Adrenal gland (tissue), 12 donors: ENCODE measurements around the gene LYZL6. TPM values are rescaled to one million over a fixed set of nuclear protein-coding genes. Genes with fewer than 3 reads are reported as not detected.

ENCODE experiments used
- DNase-seq, 7 donors: peaks; one replicate each; pipeline ENCODE4 v3.0.0-alpha.2; 2019 to 2020
- H3K27ac ChIP-seq, 5 donors: fragments of 200-600 bp; sonication (generic) in 4 of 5; 1 replicate in 3 of 5; 2 replicates in 2 of 5; pipeline versions ENCODE4 v1.5.1 to v1.8.0; 2016 to 2020; ENCODE audit warnings: mild to moderate bottlenecking in 1 of 5
- H3K27me3 ChIP-seq: fragments of 200-600 bp; 2 replicates; pipeline ENCODE4 v1.8.0; 2021
- H3K36me3 ChIP-seq, 2 donors: fragments of 200-600 bp; replicated peaks in 1 of 2; 1 replicate in 1 of 2; 2 replicates in 1 of 2; pipeline versions ENCODE4 v1.5.1 to v1.8.0; 2018 to 2022
- H3K4me1 ChIP-seq, 2 donors: fragments of 200-600 bp; replicated peaks in 1 of 2; 1 replicate in 1 of 2; 2 replicates in 1 of 2; pipeline versions ENCODE4 v1.5.1 to v1.8.0; 2018 to 2021
- H3K4me3 ChIP-seq, 4 donors: fragments of 200-600 bp; sonication (generic) in 3 of 4; one replicate each; pipeline ENCODE4 v1.5.1; 2016 to 2018
- H3K9me3 ChIP-seq, 3 donors: fragments of 200-600 bp; sonication (generic) in 1 of 3; replicated peaks in 1 of 3; 1 replicate in 2 of 3; 2 replicates in 1 of 3; pipeline versions ENCODE4 v1.5.1 to v1.8.0; 2016 to 2021
- CTCF ChIP-seq, 6 experiments: fragments of 450-650 bp in 4 of 6; fragments of 200-600 bp in 2 of 6; sonication (generic) in 1 of 6; IDR thresholded peaks; 1 replicate in 5 of 6; 2 replicates in 1 of 6; pipeline versions ENCODE4 v1.5.1 to v1.8.0; 2016 to 2021; ENCODE audit warnings: antibody characterized with exemption in 6 of 6, mild to moderate bottlenecking in 2 of 6, moderate library complexity in 1 of 6
- POLR2A ChIP-seq, 2 donors: fragments of 450-650 bp; IDR thresholded peaks; one replicate each; pipeline ENCODE4 v1.6.1; 2017; ENCODE audit warnings: antibody characterized with exemption in 2 of 2, mild to moderate bottlenecking in 2 of 2, moderate library complexity in 1 of 2
- WGBS, 4 donors: extraction: QIAGEN DNeasy Blood & Tissue Kit in 2 of 4; methylation state at CpG; one replicate each; pipeline versions ENCODE4 v1.1.5 to v1.1.7; 2013 to 2017; 5-methylcytosine and 5-hydroxymethylcytosine counted together
- intact Hi-C, 2 donors: fragments of 100-400 bp; cut with DNase I; formaldehyde crosslinking; loops; one replicate each; pipeline versions ENCODE4 v1.14.1 to v1.15.0; 2022 to 2023
- polyA plus RNA-seq, 3 donors: library from polyadenylated mRNA; stranded (reverse); fragments of 200-250 nt in 2 of 3; fragments of 350-450 nt in 1 of 3; fragmentation: Illumina TruSeq in 1 of 3; extraction: RNeasy Lipid Tissue Mini Kit (QIAGEN cat#74804) in 1 of 3; gene quantifications; one replicate each; pipeline ENCODE4 v1.2.3, GENCODE V29; 2013 to 2014
- total RNA-seq, 9 donors: library from RNA; depleted of rRNA in 4 of 9; stranded (reverse); fragments of >200 nt in 4 of 9; fragments of 120-200 nt in 1 of 9; fragmentation: NEBNext Ultra II Directional in 1 of 9; extraction: Animal tissue kit (Norgen Biotek cat#: 25700) in 1 of 9; gene quantifications; one replicate each; pipeline versions ENCODE4 v1.1.0 to v1.2.4, GENCODE V29; 2013 to 2023
- donor health status: healthy with polysubstance abuse.
- donor health status: Bipolar disorder and iron deficiency.
- donor health status: DM: yes; HTN: yes; CAD: no.
- donor health status: DM: no; HTN: no; CAD: no.
- donor health status: DM: no; HTN: no; CAD: no.
- donor health status: DM: yes; HTN: yes; CAD: no.

Gene LYZL6
- total and polyA plus RNA-seq, 12 donors, result not detected

- intact Hi-C loops, result no loop called here
- Histone ChIP-seq H3K27ac (no peak overlapping the region), H3K36me3 (no peaks in the 10 kb centered on the region), H3K4me1 (peaks cover 3 to 12% of the 10 kb centered on the region in 2 donors), H3K4me3 (no peak overlapping the region), H3K9me3 (no peaks in the 10 kb centered on the region), H3K27me3 (no peaks in the 10 kb centered on the region)
- no peak for DNase-seq
- TF ChIP-seq CTCF (IDR thresholded peaks at IDR 0.05), result no peak
- TF ChIP-seq POLR2A (IDR thresholded peaks at IDR 0.05), result no peak
Measured at GRCh38 chr17:35927714-35928113, 15.8 kb downstream of the LYZL6 start.

GRCh38 chr17:35923609-35924114, 19.9 kb downstream of the LYZL6 start:
- Histone ChIP-seq H3K4me1 (no peaks in the 10 kb centered on the region), H3K9me3 (no peaks in the 10 kb centered on the region), H3K4me3 (no peak overlapping the region), H3K36me3 (no peaks in the 10 kb centered on the region), H3K27me3 (no peaks in the 10 kb centered on the region), H3K27ac (no peak overlapping the region)
- TF ChIP-seq POLR2A (IDR thresholded peaks at IDR 0.05) (no peak), CTCF (IDR thresholded peaks at IDR 0.05) (no peak)
- WGBS, 4 donors, result 93 to 100% (median 98%) methylated on average over 6 of the region's 6 CpGs
- no peak for DNase-seq
- intact Hi-C loops, result no loop called here

GRCh38 chr17:35920229-35920628, 23.3 kb downstream of the LYZL6 start:
- H3K4me1 ChIP-seq, result no peaks in the 10 kb centered on the region
- no peaks in the 10 kb centered on the region for H3K9me3 ChIP-seq
- no peak for DNase-seq
- intact Hi-C loops, result no loop called here
- H3K4me3 ChIP-seq, result no peak overlapping the region
- no peaks in the 10 kb centered on the region for H3K36me3 ChIP-seq
- TF ChIP-seq CTCF (IDR thresholded peaks at IDR 0.05) (no peak), POLR2A (IDR thresholded peaks at IDR 0.05) (no peak)
- no peaks in the 10 kb centered on the region for H3K27me3 ChIP-seq
- 87 to 97% (median 91%) methylated on average over 1 of the region's 1 CpG for WGBS, 4 donors
- H3K27ac ChIP-seq, result no peak overlapping the region

GRCh38 chr17:35918665-35919064, 24.8 kb downstream of the LYZL6 start:
- Histone ChIP-seq H3K36me3 (no peaks in the 10 kb centered on the region), H3K9me3 (no peaks in the 10 kb centered on the region), H3K27me3 (no peaks in the 10 kb centered on the region), H3K4me1 (no peaks in the 10 kb centered on the region), H3K27ac (no peak overlapping the region), H3K4me3 (no peak overlapping the region)
- 71 to 81% (median 71%) methylated on average over 3 of the region's 3 CpGs for WGBS, 4 donors
- TF ChIP-seq POLR2A (IDR thresholded peaks at IDR 0.05) (no peak), CTCF (IDR thresholded peaks at IDR 0.05) (no peak)
- intact Hi-C loops, result no loop called here
- no peak for DNase-seq
